ENCODE results near the gene CACNA1E.

CACNA1E gene

DNA sequence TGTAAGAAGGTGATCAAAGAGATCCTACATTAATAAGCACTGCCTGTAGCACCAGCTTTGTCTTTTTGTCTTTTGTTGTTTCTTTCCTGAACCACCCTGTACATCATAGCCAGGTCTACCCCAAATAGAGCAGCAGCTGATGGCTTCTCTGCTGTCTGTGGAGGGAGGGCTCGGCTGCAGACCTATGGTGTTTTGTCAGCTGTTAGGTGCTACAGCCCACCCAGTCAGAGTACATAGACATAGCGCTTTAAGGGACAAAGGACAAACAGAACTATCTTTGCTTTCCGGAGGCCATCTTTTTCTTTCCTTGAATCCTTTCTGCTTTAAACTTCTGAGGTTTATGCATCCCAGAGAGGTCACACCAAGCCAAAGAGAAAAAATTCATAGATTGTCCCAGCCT, 320.1 kb downstream of the CACNA1E start:
- H3K4me3 ChIP-seq (replicated peaks in 1 of 2; ENCODE audit: low read depth in 2 of 2, low read length in 2 of 2), result no peak overlapping the region
- TF ChIP-seq, protein P1, sequence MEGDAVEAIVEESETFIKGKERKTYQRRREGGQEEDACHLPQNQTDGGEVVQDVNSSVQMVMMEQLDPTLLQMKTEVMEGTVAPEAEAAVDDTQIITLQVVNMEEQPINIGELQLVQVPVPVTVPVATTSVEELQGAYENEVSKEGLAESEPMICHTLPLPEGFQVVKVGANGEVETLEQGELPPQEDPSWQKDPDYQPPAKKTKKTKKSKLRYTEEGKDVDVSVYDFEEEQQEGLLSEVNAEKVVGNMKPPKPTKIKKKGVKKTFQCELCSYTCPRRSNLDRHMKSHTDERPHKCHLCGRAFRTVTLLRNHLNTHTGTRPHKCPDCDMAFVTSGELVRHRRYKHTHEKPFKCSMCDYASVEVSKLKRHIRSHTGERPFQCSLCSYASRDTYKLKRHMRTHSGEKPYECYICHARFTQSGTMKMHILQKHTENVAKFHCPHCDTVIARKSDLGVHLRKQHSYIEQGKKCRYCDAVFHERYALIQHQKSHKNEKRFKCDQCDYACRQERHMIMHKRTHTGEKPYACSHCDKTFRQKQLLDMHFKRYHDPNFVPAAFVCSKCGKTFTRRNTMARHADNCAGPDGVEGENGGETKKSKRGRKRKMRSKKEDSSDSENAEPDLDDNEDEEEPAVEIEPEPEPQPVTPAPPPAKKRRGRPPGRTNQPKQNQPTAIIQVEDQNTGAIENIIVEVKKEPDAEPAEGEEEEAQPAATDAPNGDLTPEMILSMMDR (IDR thresholded peaks at IDR 0.05; ENCODE audit: low read depth, low read length), result no peak
- DNase-seq (ENCODE audit: low read depth in 2 of 2), result no peak

DNA sequence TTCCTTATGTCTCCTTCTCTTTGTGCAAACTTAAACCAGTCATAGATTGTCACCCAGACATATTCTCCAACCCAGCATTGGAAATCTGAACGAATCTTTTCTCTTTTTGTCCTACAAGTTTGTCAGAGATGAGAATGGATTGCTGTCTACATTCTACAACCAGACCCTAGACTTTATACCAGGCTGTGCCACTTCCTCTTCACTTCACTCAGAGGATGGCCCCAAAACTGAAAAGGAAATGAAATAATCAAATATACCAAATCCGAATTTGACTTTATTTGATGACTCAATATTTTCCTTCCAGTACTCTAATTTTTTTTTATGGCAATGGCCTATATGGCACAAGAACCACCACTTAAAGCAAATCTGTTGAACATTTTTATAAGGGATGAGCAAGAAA, 321.7 kb downstream of the CACNA1E start:
- no peak overlapping the region for H3K4me3 ChIP-seq (replicated peaks in 1 of 2; ENCODE audit: low read depth in 2 of 2, low read length in 2 of 2)
- DNase-seq (ENCODE audit: low read depth in 2 of 2), result no peak
- TF ChIP-seq, protein P1 (IDR thresholded peaks at IDR 0.05; ENCODE audit: low read depth, low read length), result no peak

DNA sequence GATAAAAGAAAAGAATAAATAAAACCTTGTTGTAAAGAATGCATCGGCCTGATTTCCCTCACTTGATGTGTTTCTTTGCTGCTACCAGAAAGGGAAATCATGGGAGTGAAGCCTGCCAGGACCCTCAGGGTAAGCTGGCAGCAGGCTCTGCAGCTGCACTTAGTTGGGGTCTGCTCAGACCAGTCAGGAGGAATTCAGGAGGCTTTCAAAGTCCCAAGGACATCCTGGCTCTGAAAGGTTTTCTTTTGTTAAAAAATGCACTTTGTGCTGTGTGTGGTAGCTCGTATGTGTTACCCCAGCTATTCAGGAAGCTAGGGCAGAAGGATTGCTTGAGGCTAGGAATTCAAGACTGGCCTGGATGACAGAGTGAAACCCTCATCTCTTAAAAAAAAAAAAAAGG, 323.4 kb downstream of the CACNA1E start:
- no peak overlapping the region for H3K4me3 ChIP-seq (replicated peaks in 1 of 2; ENCODE audit: low read depth in 2 of 2, low read length in 2 of 2)

GRCh38 chr1:181807251-181807650, 323.9 kb downstream of the CACNA1E start:
- TF ChIP-seq, protein P1 (IDR thresholded peaks at IDR 0.05; ENCODE audit: low read depth, low read length), result no peak
- no peak for DNase-seq (ENCODE audit: low read depth in 2 of 2)
- H3K4me3 ChIP-seq (replicated peaks in 1 of 2; ENCODE audit: low read depth in 2 of 2, low read length in 2 of 2), result no peak overlapping the region

More for the DNA sequence above, 323.4 kb downstream of the CACNA1E start:
- TF ChIP-seq, protein P1 (IDR thresholded peaks at IDR 0.05; ENCODE audit: low read depth, low read length), result no peak
- no peak for DNase-seq (ENCODE audit: low read depth in 2 of 2)

- no peak overlapping the region for H3K4me3 ChIP-seq (replicated peaks in 1 of 2; ENCODE audit: low read depth in 2 of 2, low read length in 2 of 2)
- TF ChIP-seq, protein P1 (IDR thresholded peaks at IDR 0.05; ENCODE audit: low read depth, low read length), result no peak
- DNase-seq (ENCODE audit: low read depth in 2 of 2), result no peak
These were observed 326.8 kb downstream of the CACNA1E start for GRCh38 chr1:181809991-181810545.

GRCh38 chr1:181812208-181812607, 328.9 kb downstream of the CACNA1E start:
- TF ChIP-seq, protein P1 (IDR thresholded peaks at IDR 0.05; ENCODE audit: low read depth, low read length), result no peak
- DNase-seq (ENCODE audit: low read depth in 2 of 2), result no peak
- no peak overlapping the region for H3K4me3 ChIP-seq (replicated peaks in 1 of 2; ENCODE audit: low read depth in 2 of 2, low read length in 2 of 2)

DNA sequence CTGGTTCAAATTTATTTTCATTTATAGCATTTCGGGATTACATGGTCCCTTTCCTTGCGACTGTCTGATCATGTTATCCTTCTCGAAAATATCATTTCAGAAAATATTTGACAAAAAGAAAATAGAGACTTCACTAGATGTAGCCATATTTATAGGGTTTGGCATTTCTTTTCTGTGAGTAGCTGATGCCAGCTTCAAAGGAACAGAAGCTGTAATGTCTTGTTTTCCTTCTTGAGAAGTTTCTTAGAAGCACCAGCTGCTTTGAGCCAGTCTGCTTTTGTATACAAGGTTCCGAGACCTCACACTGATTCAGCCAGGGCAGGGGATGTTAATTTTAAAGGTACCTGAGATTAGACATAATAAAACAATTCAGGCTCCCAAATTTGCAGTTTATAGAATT, 329.9 kb downstream of the CACNA1E start:
- no peak overlapping the region for H3K4me3 ChIP-seq (replicated peaks in 1 of 2; ENCODE audit: low read depth in 2 of 2, low read length in 2 of 2)
- TF ChIP-seq, protein P1 (IDR thresholded peaks at IDR 0.05; ENCODE audit: low read depth, low read length), result no peak
- DNase-seq (ENCODE audit: low read depth in 2 of 2), result no peak

Data from cardiac fibroblast (primary cell).